HG02840 (cell line): ENCODE results near the gene JSRP1.
A peak's percentile ranks its signal among the peaks of the same experiment; 100 is the strongest.

Source experiments
- ATAC-seq: cut with Tn5 transposase; IDR thresholded peaks from one replicate; pipeline ENCODE4 v1.9.1; 2021; ENCODE audit warnings: mild to moderate bottlenecking, moderate library complexity, moderate number of reproducible peaks; ENCODE audit not compliant: unreplicated experiment, low FRiP score

JSRP1 gene

GRCh38 chr19:2255982-2256685 is at the start of gene JSRP1:
Gene JSRP1 (minus strand): TSS chr19:2256417. CDS start chr19:2255314, 1,103 bp downstream.
- ATAC-seq, result no peak

GRCh38 chr19:2305452-2306280 is 49.4 kb upstream of the JSRP1 start:
- no peak for ATAC-seq

- ATAC-seq, result no peak
Observed at GRCh38 chr19:2303211-2303798, 47.1 kb upstream of the JSRP1 start.

- no peak for ATAC-seq
Observed at GRCh38 chr19:2302319-2303210, 46.3 kb upstream of the JSRP1 start.

GRCh38 chr19:2300533-2300932 is 44.3 kb upstream of the JSRP1 start:
- no peak for ATAC-seq

- no peak for ATAC-seq
Observed at GRCh38 chr19:2296141-2296540, 39.9 kb upstream of the JSRP1 start.

GRCh38 chr19:2294687-2295335 is 38.6 kb upstream of the JSRP1 start:
- no peak for ATAC-seq

- ATAC-seq, result no peak
Observed at GRCh38 chr19:2291185-2291751, 35.1 kb upstream of the JSRP1 start.

- peak; percentile 16 for ATAC-seq
Observed at GRCh38 chr19:2290441-2291184, 34.4 kb upstream of the JSRP1 start.

- ATAC-seq, result peak; percentile 49
Observed at GRCh38 chr19:2289714-2290435, 33.7 kb upstream of the JSRP1 start.

- ATAC-seq, result no peak
Observed at GRCh38 chr19:2288818-2289713, 32.8 kb upstream of the JSRP1 start.

- no peak for ATAC-seq
Observed at GRCh38 chr19:2288338-2288817, 32.2 kb upstream of the JSRP1 start.

GRCh38 chr19:2287585-2288337 is 31.5 kb upstream of the JSRP1 start:
- ATAC-seq, result no peak

- ATAC-seq, result no peak
Observed at GRCh38 chr19:2286402-2287140, 30.4 kb upstream of the JSRP1 start.

- ATAC-seq, result no peak
Observed at GRCh38 chr19:2283835-2284507, 27.8 kb upstream of the JSRP1 start.
